ENCODE data around the gene DENND4C. TPM values are rescaled to one million over a fixed set of nuclear protein-coding genes. Genes with fewer than 3 reads are reported as not detected.

The DENND4C gene
- total and polyA plus RNA-seq, 2 of the 4 experiments (the other 2 are of a cell fraction) = 9.0 to 32.6 TPM

GRCh38 chr9:19200229-19200628 lies 30.3 kb upstream of the DENND4C start:
- H3K14ac ChIP-seq (replicated peaks; ENCODE audit: low read depth, low read length) = no peak overlapping the region
- peaks cover 2% of the 10 kb centered on the region; the same call in 1 of the 2 replicates for H3K27me3 ChIP-seq (ENCODE audit: control insufficient read depth, insufficient read depth, low read length)
- no peak for TF ChIP-seq RCOR1 (IDR thresholded peaks at IDR 0.05; ENCODE audit: insufficient replicate concordance, low read length)
- TF ChIP-seq BHLHE40 (IDR thresholded peaks at IDR 0.05; ENCODE audit: low read depth, low read length) = no peak
- no peak for TF ChIP-seq CHD1 (IDR thresholded peaks at IDR 0.05; ENCODE audit: low read depth, low read length)
- TF ChIP-seq FOS (IDR thresholded peaks at IDR 0.05; ENCODE audit: low read depth, low read length) = no peak
- no peak for TF ChIP-seq NFE2L2 (IDR thresholded peaks at IDR 0.05; ENCODE audit: low read depth, low read length)
- no peak for TF ChIP-seq MXI1 (IDR thresholded peaks at IDR 0.05; ENCODE audit: borderline replicate concordance, low read depth, low read length)
- TF ChIP-seq POLR2A (IDR thresholded peaks at IDR 0.05; ENCODE audit: low read depth, low read length) = no peak
- H3K4me1 ChIP-seq (ENCODE audit: control insufficient read depth, insufficient read depth, low read length) = no peaks in the 10 kb centered on the region
- BruUV-seq (replicated peaks) = no TSS peak
- no peak overlapping the region for H2AK9ac ChIP-seq (replicated peaks; ENCODE audit: low read depth, low read length, poor library complexity)
- in situ Hi-C loops (cut with MboI; ENCODE audit: low sequenced_read_pairs) (no loop called here), intact Hi-C loops (cut with micrococcal nuclease) (no loop called here), dilution Hi-C loops (cut with HindIII; ENCODE audit: low sequenced_read_pairs, unreplicated experiment) (no loop called here)
- no peaks in the 10 kb centered on the region for H3K79me1 ChIP-seq (ENCODE audit: low read depth in 1 of 2, low read length in 2 of 2)
- no peak overlapping the region for H3K23ac ChIP-seq (ENCODE audit: low read depth, low read length)
- H4K5ac ChIP-seq (ENCODE audit: low read depth, low read length) = no peak overlapping the region
- H3K36me3 ChIP-seq (ENCODE audit: control insufficient read depth, insufficient read depth, low read length) = no peaks in the 10 kb centered on the region
- H3K9me3 ChIP-seq (ENCODE audit: control insufficient read depth, insufficient read depth, low read length) = no peaks in the 10 kb centered on the region
- ATAC-seq (ENCODE audit: low read depth) = no peak
- H4K91ac ChIP-seq (ENCODE audit: insufficient read depth, low read depth, low read length) = no peak overlapping the region
- no peaks in the 10 kb centered on the region for H4K20me1 ChIP-seq (ENCODE audit: insufficient read depth, low read length)
- H2AK5ac ChIP-seq (ENCODE audit: low read depth, low read length) = no peak overlapping the region
- H2BK120ac ChIP-seq (ENCODE audit: low read depth, low read length) = no peak overlapping the region
- DNase-seq = no peak
- no CpG with 5 or more reads among the region's 8 CpGs for WGBS, 2 experiments (ENCODE audit: extremely low coverage in 2 of 2, insufficient read length in 1 of 2)
- POLR2A ChIA-PET (ENCODE audit: unreplicated experiment) = no interaction called here
- no peak overlapping the region for H3K27ac ChIP-seq (ENCODE audit: insufficient read depth, low read length)
- no peak overlapping the region for H3K4me3 ChIP-seq (ENCODE audit: insufficient read depth, low read depth, low read length)
- H2BK15ac ChIP-seq (ENCODE audit: low read depth, low read length) = no peak overlapping the region
- H3K9ac ChIP-seq (ENCODE audit: low read depth, low read length) = no peak overlapping the region
- H2BK5ac ChIP-seq (ENCODE audit: low read depth, low read length, poor library complexity, severe bottlenecking) = no peak overlapping the region
- no peak overlapping the region for H3K18ac ChIP-seq (ENCODE audit: low read depth, low read length)
- CTCF ChIA-PET = interaction anchor here (1.1 kb wide), 1 partner anchor 9 kb away, joined by 3 read pairs; no protein-coding TSS in a partner anchor
- no peak overlapping the region for H2BK20ac ChIP-seq (ENCODE audit: low read depth, low read length)
- no peak overlapping the region for H3K56ac ChIP-seq (ENCODE audit: extremely low read depth, insufficient read depth, low read length)
- H3K4me2 ChIP-seq (ENCODE audit: low read depth, low read length) = no peak overlapping the region
- no peak overlapping the region for H2AFZ ChIP-seq (replicated peaks; ENCODE audit: low read length, poor library complexity)
- H3K9me1 ChIP-seq (ENCODE audit: insufficient read depth, low read length) = no peaks in the 10 kb centered on the region; the same call in 1 of the 2 replicates
- no peak overlapping the region for H3K4ac ChIP-seq (ENCODE audit: low read depth, low read length)
- no peak overlapping the region for H4K8ac ChIP-seq (ENCODE audit: low read depth in 2 of 2, low read length in 2 of 2)

Measured in IMR-90 (cell line).